ENCODE data around the gene CCDC97.
"Not testable (repeated sequence)": the region's sequence is repeated elsewhere in the genome, so short reads cannot be mapped to it uniquely, and the experiment has no call there.

CCDC97 gene

DNA sequence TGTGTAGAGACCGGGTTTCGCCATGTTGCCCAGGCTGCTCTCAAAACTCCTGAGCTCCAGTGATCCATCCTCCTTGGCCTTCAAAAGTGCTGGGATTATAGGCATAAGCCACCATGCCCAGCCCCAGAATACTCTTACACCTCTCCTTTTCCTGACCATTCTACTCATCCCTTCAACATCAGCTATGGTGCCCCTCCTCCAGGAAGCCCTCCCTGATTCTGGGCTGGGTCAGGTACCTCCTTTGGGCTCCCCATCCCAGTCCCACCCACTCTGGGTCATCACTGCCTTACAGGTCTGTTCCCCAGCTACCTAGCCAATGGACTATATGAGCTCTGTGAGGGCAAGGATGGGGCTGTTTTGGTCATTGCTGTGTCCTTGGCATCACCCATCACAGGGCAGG, 34.2 kb downstream of the CCDC97 start:
- no peak for DNase-seq

DNA sequence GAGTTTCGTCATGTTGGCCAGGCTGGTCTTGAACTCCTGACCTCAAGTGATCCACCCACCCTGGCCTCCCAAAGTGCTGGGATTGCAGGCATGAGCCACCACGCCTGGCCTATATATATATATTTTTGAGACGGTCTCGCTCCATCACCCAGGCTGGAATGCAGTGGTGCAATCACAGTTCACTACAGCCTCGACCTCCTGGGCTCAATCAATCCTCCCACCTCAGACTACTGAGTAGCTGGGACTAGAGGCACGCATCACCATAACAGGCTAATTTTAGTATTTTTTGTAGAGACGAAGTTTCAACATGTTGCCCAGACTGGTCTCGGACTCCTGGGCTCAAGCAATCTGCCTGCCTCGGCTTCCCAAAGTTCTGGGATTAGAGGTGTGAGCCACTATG, 36.9 kb downstream of the CCDC97 start:
- not testable (repeated sequence) for DNase-seq

DNA sequence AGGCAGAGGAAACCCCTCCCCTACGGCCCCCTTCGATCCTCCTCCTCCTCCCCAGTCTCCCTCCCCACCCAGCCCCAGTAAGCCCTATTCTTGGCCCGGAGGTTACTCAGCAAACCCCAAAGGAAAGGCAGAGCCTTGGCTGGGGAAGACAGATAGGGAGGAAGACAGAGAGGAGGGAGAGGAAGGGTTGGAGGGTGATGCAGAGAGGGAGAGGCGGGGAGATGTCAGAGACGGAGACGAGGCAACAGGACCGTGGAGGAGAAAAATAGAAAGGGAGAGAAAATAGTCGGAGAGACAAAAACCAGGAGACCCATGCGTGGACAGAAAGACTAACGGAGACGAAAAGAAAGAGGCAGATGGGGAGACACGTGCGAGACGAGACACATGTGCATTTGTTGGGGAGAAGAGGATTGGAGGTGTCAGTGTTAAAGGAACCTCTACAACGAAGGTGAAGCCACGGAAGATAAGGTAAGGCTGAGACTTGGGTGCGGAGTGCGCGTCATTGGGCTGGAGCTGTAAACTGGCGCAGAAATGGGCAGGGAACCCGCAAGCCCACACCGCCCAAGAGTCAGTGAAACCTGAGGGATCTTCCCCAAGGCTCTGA, 40.9 kb downstream of the CCDC97 start:
- DNase-seq: no peak

DNA sequence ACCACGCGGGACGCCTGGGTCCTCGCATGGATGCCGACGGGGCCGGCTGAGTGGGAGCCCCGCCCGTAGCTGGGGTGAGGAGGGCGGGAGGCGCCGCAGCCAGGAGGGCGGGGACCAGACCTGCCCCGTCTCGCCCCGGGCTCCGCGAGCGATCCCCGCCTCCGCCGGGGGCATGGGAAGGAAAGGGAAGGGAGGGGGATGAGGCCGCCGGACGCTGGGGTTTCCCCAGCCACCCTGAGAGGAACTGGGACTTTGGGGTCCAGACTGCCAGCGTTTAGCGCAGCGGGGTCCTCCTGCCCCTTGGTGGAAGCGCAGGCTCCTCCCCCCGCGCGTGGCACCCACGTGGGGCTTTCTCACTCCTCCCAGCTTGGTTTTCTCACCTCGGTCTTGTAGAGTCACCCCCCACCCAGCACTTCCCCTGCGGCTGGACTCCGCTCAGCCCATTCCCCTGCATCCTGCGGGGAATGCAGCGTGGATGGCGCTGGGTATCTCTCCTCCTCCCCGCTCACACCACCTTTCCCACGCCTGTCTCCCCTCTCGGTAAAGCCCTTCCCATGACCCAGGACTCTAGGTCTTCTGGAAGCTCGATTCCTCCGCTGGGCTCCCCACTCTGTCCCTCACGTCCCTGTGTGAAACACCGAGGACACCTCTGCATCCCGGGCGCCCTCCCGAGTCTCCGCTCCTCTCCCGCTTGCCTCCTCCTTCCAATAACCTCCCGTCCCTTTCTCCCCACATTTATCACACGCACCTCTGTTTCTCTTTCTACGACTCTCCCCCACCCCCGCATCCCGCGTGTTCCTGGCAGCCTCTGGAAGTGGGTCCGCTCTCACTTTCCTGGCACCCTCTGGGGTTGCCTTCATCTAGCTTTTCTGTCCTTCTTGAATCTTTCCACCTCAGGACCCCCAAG, 41.6 kb downstream of the CCDC97 start:
- no peak for DNase-seq

- no peak for DNase-seq
These were observed 42.3 kb downstream of the CCDC97 start for GRCh38 chr19:41352279-41352608.

- no peak for DNase-seq
These were observed 42.9 kb downstream of the CCDC97 start for GRCh38 chr19:41352609-41353465.

DNA sequence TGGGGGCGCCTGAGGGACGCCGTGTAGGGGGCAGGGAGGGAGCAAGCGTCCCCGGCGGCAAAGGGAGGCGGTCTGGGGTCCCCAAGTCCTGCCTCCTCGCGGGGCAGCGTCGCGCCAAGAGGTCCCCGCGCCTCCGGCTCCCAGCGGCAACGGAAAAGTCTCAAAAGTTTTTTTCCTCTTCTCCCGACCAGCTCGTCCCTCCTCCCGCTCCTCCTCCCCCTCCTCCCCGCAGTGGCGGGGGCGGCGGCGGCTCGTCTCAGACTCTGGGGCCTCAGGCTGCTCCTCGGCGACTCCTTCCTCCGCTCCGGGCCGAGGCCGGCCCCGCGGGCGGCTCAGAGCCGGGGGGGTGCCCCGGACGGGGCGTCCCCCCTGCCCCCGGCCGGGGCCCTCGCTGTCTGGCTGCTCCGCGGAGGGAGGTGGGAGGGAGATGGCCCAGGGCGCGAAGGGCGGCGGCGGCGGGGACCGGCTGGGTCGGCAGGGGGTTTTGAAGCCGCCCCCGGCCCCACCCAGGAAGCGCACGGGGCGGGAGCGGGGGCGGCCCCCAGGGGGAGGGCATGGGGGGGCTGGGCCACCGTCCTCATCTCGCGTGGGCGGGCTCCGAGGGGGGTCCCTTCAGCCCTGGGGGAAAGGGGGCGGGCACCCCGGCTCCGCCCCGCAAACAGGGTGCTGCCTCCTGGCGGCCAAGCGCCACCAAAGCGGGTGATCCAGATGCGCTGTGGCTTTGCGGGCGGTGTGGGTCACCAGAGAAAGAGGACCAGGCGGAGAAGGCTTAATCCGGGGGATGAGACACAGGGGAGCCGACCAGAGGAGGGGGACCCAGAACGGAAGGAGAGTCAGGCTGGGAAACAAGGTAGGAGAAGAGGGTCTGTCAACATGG, 43.7 kb downstream of the CCDC97 start, which contains the start of gene TGFB1:
TSS of gene TGFB1 (minus strand) at position 457 of the 877 bp plus-strand sequence. CDS start 878 bp downstream, outside the sequence.
- no peak for DNase-seq

DNA sequence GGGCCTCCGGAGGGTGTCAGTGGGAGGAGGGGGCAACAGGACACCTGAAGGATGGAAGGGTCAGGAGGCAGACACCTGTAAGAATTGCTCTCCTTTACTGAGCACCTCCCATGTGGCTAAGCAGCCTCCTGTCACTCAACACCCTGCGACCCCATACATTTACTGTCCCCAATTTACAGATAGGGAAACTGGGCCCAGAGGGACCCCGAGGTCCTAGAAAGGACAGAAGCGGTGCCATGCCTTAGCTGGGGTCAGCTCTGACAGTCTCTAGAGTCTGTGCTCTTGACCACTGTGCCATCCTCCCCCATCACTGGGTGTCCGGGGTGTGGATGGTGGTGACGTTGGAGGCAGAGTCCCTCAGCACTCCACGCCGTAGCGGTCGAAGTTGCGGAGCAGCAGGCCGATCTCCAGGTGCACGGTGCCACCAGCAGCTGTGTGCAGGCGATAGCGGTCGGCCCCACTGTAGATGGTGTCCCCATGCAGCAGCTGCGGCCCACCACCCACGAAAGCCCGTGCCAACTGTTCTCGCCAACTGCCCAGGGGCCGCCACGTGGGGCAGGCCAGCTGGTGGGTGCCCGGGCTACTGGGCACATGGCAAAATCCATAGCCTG, 44.5 kb downstream of the CCDC97 start:
- no peak for DNase-seq

DNA sequence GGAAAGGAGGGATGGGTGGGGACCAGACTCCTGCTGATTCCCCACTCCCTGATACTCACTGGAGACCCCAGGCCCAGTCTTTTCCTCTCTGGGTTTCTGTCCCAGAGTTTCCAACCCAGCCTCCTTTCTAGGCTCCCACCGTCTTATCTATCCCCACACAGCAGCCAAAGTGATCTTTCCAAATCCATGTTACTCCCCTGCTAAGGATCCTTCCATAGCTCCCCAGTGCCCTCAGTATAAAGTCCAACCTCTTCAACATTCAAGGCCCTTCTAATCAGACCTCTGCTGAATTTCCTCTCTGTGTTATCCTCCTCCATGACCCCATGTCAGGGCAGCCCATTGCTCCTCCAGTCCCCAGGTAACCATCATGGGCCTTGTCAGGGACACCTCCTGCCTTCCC, 45.1 kb downstream of the CCDC97 start:
- DNase-seq: no peak

- no peak for DNase-seq
These were observed 45.8 kb downstream of the CCDC97 start for GRCh38 chr19:41355802-41356201.

DNA sequence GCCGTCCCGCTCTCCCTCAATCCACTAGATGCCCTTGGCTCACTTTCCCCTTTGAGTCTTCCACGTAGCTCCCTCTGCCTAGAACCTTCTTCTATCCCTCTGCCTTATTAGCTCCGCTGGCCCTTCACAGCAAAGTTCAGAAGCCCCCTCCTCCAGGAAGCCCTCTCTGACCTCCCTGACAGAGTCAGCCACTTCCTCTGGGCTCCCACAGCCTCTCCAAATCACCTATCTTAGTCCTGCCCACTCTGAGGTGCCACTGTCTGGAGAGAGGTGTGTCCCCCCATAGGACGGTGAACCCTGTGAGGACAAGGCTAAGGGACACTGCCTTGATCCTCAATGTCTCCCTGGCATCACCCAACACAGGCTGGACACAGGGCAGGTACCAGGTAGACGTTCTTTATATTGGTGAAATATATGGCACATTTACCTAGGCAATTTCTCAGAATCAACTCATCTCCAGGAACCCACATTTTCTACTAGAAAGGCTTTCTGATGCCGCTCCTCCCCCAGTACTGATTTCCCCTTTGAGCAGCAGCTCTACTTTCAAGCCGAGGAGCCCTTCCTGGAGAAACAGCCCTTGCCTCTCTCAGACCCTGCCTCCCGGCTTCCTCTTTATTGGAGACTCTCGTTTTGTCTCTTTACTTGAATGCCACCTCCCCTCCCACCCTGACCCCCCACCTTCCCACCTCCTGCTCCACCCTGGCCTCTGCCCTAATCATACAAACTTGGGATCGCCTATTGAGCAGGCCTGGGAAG, 47.2 kb downstream of the CCDC97 start:
- no peak for DNase-seq

DNA sequence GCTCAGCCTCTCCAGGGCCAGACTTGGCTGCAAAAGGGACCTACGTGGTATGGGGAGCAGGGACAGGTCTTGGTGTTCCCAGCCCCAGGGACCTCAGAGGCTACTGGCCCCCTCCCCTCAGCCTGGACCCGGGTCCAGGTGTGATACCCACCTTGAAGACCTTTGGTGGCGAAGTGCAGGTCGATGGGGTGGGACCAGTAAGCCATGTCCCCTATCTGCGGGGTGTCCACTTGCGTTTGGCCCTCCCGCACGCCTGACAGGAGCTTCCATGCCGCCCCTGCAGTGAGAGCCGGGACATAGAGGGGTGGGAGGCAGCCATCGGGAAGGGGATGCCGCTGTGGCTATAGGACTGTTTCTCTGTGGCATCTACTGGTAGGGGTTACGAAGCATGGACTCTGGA, 47.8 kb downstream of the CCDC97 start:
- DNase-seq: no peak

DNA sequence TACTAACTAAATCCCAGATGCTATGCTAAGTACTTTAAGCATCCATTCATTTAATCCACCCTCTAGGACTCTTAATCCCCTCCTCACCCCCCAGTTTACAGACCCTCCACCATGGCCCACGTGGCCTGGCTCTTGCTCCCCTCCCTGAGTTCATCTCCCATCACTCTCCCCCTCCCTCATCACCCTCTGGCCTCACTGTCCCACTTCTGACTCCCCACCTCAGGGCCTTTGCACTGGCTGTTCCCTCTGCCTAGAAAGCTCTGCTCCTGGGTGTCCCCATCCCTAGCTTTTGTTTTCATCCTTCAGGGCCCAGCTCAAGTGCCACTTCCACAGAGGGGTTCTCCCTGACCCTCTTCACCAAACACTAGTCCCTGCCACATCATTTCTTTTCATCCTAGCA, 49.8 kb downstream of the CCDC97 start:
- no peak for DNase-seq

GRCh38 chr19:41362143-41362847, 52.3 kb downstream of the CCDC97 start:
- DNase-seq: no peak

DNA sequence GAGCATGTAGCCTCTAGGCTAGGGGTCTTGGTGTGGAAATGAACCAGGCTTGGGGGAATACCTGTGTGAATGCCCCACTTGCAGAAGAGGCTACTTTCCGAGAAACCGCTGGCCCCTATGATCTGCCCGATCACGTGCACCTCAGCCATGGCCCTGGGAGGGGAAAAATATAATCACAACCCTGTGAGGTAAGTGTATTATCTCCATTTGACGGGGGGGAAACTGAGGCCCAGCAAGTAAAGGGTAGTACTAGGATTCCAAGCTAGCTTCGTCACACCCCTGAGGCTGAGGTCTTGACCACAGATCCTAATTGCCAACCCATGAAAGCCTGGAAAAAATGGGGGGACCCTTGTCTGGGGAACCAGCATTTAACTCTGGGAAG, 53.4 kb downstream of the CCDC97 start:
- no peak for DNase-seq

GRCh38 chr19:41363753-41364523, 54.0 kb downstream of the CCDC97 start, which contains the start of gene B9D2:
TSS of gene B9D2 (minus strand) at chr19:41364149. CDS start at chr19:41363519, 630 bp downstream.
- DNase-seq: peak; percentile 94

DNA sequence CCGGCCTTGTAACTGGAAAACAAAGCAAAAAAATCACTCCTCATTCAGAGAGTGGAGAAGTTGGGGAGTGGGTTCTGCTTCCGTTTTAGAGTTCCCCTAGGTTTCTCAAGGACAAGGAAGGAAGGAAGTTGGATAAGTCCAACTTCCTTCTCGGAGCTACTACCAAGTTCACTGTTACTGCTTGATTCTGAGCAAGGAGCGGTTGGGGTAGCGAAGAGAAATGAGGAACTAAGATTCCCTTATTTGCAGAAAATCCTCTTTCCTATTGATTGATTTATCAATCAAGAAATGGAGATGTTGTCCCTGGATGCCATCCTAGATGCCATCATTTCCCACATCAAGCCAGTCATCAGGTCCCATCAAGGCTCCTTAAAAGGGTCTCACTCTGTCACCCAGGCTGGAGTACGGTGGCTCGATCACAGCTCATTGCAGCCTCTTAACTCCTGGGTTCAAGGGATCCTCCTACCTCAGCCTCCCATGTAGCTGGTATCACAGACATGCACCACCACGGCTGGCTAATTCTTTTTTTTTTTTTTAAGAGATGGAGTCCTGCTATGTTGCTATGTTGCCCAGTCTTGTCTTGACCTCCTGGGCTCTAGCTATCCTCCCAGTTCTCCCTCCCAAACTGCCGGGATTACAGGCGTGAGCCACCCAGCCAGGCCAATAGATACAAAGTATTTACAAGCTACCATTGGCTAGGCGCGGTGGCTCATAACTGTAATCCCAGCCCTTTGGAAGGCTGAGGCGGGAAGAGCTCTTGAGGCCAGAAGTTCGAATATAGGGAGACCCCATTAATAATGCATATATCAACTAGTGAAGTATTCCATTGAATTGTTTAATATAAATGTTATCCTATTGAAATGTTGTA, 54.8 kb downstream of the CCDC97 start:
- no peak for DNase-seq

- DNase-seq: no peak
These were observed 56.1 kb downstream of the CCDC97 start for GRCh38 chr19:41366089-41366488.

DNA sequence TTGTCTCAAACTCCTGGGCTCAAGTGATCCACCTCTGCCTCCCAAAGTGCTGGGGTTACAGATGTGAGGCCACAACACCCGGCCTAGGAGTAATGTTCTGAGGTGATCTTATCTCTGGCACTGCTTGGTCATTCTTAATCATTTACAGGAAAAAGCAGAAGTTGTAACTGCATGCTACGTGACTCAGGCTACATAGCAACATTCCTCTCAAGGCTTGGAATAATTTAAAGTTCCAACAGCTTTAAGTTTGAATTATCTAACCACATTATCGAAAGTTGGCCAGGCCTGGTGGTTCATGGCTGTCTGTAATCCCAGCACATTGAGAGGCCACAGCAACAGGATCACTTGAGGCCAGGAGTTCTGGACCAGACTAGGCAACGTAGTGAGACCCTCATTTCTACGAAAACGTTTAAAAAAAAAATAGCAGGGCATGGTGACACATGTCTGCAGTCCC, 57.9 kb downstream of the CCDC97 start:
- DNase-seq: no peak

Data from NCI-H187 treated with DMSO at 0.1 percent for 48 hours (cell line).